AML-193 (cell line): ENCODE measurements around the gene GSE1.
"Not testable (repeated sequence)": the region's sequence is repeated elsewhere in the genome, so short reads cannot be mapped to it uniquely, and the experiment has no call there.

Experiments used
- DNase-seq, 2 experiments: peaks; one replicate each; lab custom pipeline; 2025; lab: John Stamatoyannopoulos, UW

The GSE1 gene

DNA sequence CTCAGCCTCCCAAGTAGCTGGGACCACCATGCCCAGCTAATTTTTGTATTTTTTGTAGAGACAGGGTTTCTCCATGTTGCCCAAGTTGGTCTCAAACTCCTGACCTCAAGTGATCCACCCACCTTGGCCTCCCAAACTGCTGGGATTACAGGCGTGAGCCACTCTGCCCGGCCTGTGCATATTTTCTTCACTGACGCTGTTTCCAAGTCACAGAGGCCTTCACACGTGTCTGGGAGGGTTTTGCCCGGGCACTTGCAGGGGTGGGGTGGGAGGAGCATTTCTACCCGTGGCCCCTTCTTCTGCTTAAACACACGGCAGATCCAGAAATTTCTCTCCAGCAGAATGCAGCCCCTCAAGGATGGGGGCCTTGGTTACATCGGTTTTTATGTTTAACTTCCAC is 20.8 kb upstream of the GSE1 start:
- not testable (repeated sequence) for DNase-seq

DNA sequence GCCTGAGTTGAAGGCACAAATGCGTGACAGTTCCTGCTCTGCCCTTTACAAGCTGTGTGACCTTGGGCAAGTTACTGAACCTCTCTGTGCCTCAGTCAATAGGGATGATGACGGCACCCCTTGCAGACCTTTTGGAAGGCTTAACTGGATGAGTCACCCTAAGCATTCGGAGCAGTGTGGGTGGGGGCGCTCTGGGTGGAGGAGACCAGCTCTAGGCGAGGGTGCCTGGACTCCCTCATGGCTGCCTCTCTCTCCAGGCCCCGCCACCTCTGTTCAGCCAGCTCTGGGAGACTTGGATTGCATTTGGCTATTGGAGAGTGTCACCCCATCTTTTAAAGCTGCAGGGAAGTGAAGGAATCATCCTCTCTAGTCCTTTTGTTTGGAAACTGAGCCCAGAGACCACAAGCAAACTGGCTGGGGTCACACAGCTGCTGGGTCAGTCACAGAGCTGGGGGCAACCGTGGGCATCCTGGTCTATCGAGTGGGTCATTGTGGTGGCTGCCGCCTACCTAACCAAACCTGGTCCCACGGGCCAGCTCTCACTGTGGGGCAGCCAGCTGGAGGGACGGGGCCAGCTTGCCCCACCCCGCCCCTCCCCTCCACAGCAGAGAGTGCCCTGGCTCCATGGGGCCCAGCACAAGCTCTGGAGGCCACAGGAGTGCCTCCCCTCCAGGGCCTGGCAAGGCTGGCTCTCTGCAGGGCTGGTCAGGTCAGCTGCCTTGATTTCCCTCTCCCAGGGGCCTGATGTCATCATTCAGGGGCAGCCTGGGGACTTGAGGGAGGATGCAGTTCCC is 20.2 kb upstream of the GSE1 start:
- no peak for DNase-seq

DNA sequence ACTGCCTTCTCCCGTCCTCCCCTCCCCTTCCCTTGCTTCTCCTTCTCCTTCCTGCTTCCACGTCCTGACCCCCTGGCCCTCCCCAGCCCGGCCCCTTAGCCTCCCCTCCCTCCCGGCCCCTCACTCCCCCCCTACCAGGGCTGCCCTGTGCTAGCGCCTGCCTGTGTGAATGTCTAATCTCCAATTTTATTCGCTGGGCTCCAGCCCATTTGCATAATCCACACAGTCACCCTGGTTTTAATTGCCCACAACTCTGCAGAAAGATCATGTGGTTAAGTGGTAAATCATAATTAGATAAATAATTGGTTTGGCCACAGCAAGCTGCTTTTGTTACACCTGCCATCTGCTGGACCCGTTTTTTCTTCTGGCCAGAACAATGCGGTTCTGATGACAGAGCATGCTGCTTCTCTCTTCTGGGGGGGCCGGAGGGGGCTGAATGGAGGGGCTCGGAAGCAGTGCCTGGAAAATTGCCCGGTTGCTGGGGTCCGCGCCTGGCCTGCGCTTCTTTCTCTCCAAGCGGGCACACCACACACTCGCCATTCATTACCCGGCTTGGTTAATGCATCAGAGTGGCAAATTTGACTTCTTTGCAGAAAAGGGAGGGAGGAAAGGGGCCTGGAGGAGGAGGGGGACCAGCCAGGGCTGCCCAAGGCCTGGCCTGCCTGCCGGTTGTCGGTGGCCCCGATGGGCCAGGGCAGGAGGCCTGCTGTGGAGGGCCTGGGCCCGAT is 19.5 kb upstream of the GSE1 start:
- DNase-seq, result no peak

DNA sequence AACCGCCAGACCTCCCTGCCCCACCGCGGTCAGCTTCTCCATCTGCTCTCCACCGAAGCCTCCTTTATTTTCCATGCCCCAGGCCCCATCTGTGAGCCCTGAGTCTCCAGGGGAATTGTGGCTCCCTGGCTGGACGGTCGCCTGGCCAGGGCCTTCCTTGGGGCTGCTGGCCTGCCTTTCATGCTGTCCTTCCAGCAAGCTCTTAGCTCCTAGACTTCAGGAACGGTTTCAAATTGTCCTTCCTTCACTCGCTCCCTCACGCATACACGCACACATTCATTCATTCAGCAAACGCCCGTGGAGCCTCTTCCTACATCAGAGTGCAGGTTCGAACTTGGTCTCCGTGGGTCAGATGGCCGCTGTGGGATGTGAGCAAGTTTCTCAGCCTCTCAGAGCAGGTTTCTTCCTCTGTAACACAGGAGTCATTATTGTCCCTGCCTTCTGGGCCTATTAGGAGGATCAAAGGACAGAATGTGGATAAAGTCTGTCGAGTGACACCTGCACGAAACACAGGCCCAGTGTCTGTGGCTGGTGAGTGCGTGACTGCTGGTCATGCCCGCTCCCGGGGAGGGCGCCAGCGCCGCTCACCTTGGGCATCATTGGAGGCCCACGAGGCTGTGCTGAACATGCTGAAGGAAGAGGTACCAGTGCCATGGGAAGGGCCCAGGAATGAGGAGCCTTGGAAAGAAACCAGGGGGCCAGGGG is 18.7 kb upstream of the GSE1 start:
- DNase-seq, result no peak

DNA sequence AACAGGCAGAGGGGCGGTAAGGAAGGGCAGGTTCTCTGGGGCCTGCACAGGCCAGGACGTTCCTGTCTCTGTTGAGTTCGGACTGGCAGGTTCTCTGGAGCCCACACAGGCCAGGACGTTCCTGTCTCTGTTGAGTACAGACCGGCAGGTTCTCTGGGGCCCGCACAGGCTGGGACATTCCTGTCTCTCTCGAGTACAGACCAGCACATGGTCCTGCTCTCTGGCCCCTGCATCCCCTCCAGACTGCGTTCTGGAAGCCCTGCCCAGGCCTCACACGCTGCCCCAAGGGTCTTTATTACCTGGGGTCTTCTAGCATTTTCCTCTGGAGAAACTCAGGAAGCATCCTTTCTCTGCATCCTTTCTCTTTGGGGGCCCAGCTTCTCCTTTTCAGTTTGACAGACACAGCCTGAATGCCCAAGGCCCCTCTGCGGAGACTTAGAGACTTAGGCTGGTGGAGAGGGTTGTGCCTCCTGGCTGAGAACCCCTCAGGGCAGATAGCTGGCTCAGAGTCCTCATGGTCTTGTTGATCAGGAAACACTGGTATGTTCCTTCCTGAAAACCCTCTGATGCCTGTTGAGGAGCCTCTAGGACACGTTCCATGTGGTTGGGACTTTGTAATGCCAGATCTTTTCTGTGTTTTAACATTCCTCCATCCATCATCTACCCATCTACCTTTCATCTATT is 18.0 kb upstream of the GSE1 start:
- no peak for DNase-seq

DNA sequence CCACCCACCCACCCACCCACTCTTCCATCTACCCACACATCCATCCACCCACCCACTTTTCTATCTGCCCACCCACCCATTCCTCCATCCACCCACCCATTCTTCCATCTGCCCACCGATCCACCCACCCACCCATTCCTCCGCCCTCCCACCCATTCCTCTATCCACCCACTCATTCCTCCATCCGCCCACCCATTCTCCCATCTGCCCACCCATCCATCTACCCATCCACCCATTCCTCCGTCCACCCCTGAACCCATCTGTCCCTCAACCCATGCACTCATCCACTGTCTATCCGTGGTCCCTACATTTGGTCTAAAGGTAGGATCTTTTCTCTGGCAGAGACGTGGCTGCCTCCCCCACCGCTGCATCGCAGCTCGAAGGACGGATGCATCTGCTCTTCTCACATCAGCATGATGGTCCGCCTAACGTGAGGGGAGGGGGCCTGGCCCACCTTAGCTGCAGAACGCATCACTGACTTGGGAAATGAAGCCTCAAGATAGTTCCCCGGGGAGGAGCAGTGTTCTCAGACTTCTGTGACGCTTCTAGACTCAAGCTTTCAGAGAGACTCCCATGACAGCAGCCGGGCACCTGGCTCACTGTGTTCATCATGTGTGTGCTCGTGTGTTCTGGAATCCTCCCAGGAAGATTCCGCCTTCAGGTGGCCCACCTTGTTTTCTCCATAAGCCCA is 17.2 kb upstream of the GSE1 start:
- DNase-seq, result no peak

DNA sequence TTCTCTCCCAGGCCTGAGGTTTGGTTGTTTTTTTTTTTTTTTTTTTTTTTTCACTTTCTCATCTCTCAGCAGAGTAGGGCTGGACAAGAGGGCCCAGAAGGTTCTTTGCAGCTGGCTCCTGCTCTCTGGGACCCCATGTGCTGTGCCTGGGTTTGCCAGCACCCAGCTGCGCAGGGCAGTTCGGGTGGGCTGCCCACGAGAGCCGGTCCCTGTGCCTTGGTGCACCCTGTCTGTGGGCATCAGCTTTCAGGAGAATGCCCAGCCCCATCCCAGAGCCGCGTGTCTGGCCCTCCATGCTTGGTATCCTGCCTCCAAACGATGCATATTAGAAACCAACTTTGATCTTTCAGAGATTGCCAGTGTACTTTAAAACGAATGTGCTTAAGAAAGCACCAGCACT is 15.0 kb upstream of the GSE1 start:
- DNase-seq, result no peak

DNA sequence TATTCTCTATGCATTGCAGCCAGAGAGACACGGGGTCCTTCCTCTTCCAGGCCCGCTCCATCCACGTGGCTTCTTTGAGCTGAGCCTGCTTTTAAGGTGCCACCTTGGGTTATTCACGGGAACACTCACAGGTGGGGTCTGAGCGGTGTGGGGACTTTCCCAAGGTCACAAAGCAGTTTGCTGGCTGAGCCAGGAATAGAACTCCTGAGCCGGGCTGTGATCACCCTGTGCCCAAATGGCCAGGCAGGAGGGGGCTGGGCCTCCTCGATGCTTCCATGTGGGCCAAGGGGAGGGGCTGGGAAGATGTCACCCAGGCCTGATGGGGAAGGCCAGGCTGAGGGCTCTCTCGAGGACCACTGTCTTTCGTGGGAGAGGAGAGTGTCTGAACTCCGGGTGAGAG is 13.0 kb upstream of the GSE1 start:
- DNase-seq, result no peak

DNA sequence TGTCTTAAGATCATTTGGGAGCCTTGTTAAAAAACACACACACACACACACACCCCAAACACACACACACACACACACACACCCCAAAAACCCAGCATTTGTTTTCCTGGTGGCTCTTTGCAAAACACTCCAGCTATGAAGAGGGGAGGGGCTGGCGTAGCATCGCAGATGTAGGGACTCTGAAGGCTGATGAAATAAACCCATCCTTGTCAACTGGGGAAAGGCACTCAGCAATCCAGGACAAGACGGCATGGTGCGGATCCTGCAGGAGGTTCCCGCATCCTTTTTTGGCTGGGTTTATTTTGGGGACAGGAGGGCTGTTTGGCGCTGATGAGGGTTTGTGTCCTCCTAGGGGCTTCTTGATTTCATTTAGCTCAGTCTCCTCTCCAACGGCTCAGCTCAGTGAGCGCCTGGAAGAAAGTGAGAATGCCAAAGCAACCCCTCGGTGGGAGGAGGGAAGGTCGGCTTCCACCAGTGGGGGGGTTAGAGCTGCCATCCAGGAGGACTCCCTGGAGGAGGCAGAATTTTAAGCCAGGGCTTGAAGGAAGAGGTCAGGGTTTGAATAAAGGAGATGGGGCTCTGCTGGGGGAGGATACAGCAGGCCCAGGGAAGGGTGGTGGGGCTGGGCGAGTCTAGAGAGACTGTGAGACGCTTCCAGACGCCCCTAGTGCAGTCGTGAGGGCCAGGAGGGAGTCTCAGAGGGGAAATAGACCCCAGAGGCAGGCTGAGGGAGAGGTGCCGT is 12.4 kb upstream of the GSE1 start:
- no peak for DNase-seq

DNA sequence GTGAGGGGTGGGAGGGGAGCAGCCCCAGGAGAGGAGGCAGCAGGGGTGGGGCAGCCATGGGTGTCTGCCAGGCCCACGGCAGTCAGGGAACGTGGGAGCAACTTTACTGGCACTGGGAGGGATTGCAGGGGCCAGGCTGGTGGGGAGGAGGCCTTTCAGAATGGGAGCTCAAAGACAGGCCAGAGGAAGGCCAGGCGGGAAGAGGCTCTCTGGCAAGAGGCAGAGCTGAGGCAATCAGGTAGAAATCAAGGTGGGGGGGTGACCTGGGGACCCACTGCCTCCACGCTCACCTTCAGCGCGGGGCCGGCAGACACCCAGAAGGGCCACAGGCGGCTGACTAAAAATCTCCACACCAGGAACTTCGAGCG is 11.9 kb upstream of the GSE1 start:
- no peak for DNase-seq

DNA sequence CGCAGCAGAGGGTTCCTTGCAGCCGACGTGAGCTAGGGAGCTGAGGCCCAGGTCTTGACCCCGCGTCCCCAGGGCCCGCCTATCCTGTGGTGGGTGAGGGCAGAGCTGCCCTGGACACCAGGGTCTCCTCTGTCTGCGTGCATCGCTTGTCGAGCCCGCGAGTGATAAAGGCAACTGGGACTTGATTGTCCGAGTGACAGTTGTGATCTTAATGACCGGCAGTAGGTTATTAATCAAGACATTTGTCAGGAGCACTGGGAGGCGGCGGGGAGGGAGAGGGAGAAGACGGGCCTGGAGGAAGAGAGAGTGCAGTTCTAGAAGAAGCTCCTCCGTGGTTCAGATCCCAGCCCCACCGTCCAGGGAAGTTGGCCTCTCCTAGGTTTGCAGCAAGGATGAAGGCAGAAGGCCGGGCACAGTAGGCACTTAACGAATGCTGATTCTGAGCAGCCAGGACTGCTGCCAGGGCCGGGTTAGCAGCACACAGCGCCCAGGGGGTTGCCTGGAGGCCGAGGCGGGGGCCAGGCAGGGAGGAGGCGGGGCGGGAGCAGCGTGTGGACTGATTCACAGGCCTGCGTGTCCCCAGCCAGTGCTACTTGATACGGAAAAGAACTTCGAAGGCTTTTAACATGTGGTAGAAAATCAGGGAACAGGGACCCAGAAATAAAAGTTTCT is 11.3 kb upstream of the GSE1 start:
- DNase-seq, result no peak

DNA sequence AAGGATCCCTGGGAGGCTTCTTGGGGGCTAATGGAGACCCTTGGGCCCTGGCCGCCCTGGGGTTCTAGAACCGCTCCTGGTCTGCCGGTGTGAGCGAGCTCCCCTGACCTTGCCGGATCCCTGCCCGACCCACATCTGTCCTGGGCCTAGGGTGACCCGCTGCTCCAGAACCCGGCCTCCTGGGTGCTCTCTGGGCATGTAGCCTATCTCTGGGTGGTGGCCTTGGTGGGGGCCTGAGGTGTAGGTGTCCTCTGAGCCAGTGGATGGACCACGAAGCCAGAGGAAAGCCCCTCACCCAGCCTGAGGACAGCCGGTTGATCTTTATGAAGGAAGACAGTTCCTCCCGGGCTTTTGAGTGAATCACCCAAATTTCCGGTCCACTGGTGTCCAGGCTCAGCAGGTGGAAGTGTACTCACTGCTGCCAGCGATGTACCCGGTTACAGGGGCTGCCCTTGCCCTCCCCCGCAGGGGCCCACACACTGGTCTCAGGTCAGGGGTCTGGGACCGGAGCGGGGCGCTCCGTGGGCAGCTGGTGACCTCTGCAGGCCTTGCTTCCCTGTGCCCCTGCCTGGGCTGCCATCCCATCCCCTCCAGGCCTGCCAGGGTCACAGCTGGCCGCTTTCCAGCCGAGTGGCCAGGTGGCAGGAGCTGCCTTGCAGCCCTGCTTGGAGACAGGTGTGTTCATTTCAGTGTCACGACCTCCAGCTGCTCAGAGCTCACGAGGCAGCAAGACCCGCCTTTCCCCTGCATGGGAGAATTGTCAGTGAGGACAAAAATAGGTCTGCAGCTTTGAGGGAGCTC is 10.5 kb upstream of the GSE1 start:
- no peak for DNase-seq

DNA sequence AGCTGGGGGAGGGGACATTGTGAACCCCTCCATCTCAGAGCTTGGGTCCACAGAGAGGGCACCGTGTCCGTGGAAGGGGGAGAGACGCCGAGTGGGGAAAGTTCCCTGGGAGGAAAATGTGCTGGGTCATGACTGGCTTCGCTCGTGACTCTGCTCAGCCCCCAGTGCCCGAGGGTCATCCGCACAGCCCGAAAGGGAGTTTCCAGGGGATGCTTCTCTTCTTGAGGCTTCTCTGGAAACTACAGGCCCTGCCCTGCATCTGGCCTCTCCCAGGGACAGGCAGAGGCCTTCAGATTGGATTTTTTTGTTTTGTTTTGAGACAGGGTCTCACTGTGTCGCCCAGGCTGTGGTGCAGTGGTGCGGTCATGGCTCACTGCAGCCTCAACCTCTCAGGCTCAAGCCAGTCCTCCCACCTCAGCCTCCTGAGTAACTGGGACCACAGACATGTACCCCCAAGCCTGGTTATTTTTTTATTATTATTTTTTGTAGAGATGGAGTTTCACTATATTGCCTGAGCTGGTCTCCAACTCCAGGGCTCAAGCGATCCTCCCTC is 9.8 kb upstream of the GSE1 start:
- no peak for DNase-seq

DNA sequence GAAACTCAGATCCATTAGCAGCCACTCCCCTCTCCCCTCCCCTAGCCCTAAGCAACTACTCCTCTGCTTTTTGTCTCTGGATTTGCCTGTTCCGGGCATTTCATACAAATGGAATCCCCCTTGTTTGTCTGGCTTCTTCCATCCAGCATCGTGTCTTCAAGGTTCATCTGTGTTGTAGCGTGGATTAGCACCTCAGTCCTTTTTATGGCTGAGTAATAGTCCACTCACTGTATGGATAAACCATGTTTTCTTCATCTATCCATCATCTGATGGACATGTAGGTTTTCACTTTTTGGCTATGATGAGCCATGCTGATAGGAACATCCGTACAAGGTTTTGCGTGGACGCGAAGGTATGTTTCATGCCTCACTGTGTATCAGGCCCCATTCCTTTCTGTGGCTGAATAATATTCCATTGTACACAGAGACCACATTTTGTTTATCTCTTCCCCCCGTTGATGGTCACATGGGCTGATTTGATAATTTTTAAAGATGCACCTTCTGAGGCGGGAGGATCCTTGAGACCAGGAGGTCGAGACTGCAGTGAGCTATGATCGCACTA is 8.9 kb upstream of the GSE1 start:
- no peak for DNase-seq

DNA sequence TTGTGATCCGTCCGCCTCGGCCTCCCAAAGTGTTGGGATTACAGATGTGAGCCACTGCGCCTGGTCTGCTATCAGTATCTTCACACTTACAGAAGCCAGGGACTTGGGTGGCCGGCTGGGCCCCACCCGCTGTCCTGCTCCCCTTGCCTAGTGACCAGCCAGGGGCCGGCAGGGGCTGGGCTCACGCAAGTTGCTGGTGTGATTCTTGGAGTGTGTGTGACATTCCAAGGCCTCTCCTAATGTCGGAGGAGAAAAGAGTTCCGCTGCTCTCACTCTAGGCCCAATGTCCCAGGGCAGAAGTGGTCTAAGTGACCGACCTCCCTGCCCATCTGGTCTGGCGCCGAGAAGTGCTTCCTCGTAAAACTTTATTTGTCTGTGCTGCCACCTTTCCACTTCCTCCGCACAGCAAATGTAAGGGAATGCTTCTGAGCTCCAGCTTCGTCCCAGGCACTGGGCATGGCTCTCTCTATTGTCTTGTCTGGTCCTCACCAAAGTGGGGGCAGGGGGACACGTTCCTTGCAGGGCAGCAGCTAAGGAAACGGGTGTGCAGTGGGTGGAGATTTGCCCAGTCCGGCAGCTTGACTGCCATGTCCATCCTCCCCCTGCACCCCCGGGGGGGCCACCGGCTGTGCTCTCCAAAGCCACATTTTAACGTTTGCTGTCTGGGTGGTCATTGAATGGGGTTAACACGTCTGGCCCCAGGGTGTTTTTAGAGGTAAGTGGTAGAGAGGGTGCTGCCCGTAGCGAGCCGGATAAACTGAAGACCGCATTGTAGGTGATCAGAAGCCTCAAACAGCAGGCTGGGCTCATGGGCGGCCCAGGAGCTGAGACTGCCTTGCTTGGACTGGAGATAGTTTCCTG is 7.8 kb upstream of the GSE1 start:
- no peak for DNase-seq

DNA sequence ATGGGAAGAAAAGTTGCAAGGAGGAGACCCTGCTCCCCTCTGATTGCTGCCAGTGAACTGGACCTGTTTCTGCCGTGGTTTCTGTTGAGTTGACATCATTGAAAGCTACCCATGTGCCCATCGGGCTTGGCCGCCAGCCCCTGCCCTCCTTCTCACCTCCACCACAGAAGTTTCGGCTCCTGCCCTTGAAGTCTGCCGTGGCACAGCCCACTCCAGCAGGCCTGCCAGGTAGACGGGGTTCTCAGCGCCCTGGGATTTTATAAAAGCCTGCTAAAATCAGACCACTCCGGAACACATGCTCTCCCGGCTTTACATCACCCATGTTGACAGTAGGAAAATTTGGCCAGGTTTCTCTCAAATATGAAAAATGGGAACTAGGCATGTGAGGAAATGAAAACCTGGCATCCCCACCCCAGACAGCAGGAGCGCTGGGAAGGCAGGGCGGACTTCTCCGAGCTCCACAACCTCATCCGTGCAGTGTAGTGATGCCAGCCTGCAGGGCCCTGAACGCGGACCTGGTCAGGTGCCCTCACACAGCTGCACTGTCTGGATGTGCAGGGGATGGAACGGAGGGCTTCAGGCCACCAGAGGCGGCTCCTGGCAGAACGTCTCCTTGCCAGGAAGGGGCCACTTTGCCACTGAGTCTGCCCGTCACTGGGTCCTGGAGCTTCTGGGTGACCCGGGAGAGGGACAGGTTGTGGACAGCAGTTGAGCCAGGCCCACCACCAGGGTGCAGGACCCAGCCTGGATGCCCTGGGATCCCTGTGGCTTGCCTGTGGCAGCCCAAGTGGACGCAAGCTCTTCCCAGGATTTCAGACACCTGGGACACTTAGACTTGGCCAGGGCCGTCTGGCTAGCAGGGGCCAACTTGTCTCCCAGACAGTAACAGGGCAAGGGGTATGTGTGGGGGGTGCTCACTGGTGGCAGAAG is 6.9 kb upstream of the GSE1 start:
- no peak for DNase-seq

DNA sequence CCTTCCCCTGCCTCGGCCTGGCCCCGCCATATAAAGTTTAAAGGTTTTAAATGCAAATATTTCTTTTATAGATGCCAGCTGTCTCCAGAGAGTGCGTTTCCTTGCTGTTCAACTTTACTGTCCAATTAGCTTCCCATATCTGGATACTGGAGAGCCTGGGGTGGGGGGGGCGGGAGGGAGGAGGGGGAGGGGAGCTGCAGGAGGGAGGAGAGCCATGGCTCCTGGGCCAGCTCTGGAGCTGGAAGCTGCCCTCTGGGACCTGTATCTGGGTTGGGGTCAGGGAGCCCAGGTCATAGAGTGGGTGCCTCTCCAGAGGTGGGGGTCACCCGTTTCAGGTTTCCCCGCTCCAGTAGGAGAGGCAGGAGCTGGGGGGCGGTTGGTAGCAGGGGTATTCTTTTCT is 6.2 kb upstream of the GSE1 start:
- no peak for DNase-seq
